Measurements from ENCODE around the gene GPATCH1. TPM values are rescaled to one million over a fixed set of nuclear protein-coding genes. Genes with fewer than 3 reads are reported as not detected.

The GPATCH1 gene
- total and polyA plus RNA-seq, 9 of the 15 experiments (the other 6 are each of a cell fraction or from before 2014, with no cell fraction given) = 3.7 to 9.7 (median 7.7) TPM

- Histone ChIP-seq H4K20me1 (replicated peaks; ENCODE audit: control insufficient read depth, insufficient read depth, low read length) (peaks cover 4% of the 10 kb centered on the region; the same call in 1 of the 2 replicates), H3K27me3 (ENCODE audit: control insufficient read depth in 2 of 2, insufficient read depth in 2 of 2, low read length in 2 of 2) (peaks cover 6 to 7% of the 10 kb centered on the region in 2 experiments; a peak in 3 of 5 replicates), H3K9me1 (ENCODE audit: control insufficient read depth, insufficient read depth, low read length) (no peaks in the 10 kb centered on the region), H3K79me2 (ENCODE audit: control insufficient read depth, insufficient read depth, low read length) (peaks cover 10% of the 10 kb centered on the region; the same call in 2 of the 3 replicates), H3K9ac (ENCODE audit: insufficient read depth in 1 of 2, low read depth in 2 of 2, low read length in 2 of 2) (peak overlapping the region; percentile 88 to 96), H3K36me3 (ENCODE audit: control insufficient read depth, insufficient read depth, low read length) (no peaks in the 10 kb centered on the region), H2AFZ (ENCODE audit: low read depth, low read length) (peak overlapping the region; percentile 88), H3K4me2 (ENCODE audit: insufficient read depth, low read length) (peak overlapping the region; percentile 89), H3K4me3 (peak overlapping the region; percentile 72), H3K9me3 (replicated peaks; ENCODE audit: control insufficient read depth, insufficient read depth, low read depth, low read length) (no peaks in the 10 kb centered on the region), H3K27ac (ENCODE audit: extremely low read depth, low read depth, low read length) (peak overlapping the region; percentile 85), H3K4me1 (replicated peaks in 1 of 2; ENCODE audit: control insufficient read depth in 2 of 2, insufficient read depth in 2 of 2, low read length in 2 of 2) (peaks cover 12 to 30% of the 10 kb centered on the region in 2 experiments; a peak in 4 of 5 replicates)
- in situ Hi-C loops (cut with MboI) = no loop called here
- DNase-seq (ENCODE audit: extremely low read depth in 1 of 4, low spot score in 3 of 4) = peak; percentile 98 to 99 (median 99)
- peak; percentile 95 for ATAC-seq
- WGBS (ENCODE audit: insufficient coverage, low coverage, missing lambda C conversion rate) = under 1% methylated on average over 60 of the region's 65 CpGs
- BruUV-seq (replicated peaks) = TSS peak; percentile 100
- ChIA-PET POLR2A (interaction anchor here (0.5 to 1.7 kb wide), 19 partner anchors 10 to 547 kb away, joined by 3 to 6 read pairs (median 3); partner anchors contain the start of genes CEBPG, CEP89 and FAAP24), CTCF (ENCODE audit: low intra/inter-chr PET ratio) (interaction anchor here (0.8 to 1.4 kb wide), 3 partner anchors 32 to 200 kb away, joined by 3 to 6 read pairs (median 3); no protein-coding TSS in a partner anchor)
- intact Hi-C loops (cut with micrococcal nuclease) = loop anchor here (5.0 kb wide), 1 partner anchor 205 kb away; the partner anchor contains the start of genes CEP89 and FAAP24
- peak; percentile 100 for FAIRE-seq
- peak; percentile 81 for TF ChIP-seq BDP1 (IDR thresholded peaks at IDR 0.05; ENCODE audit: insufficient read depth, insufficient read length)
- no peak for TF ChIP-seq ZNF165 (CRISPR knock-in tag; IDR thresholded peaks at IDR 0.05; ENCODE audit: borderline replicate concordance)
- TF ChIP-seq ZNF174 (CRISPR knock-in tag; IDR thresholded peaks at IDR 0.05) = no peak
- peak; percentile 80 for TF ChIP-seq ZBTB7A (IDR thresholded peaks at IDR 0.05; ENCODE audit: borderline replicate concordance, control insufficient read depth, low read depth, low read length)
- TF ChIP-seq MTA3 (IDR thresholded peaks at IDR 0.05; ENCODE audit: borderline replicate concordance) = no peak
- TF ChIP-seq ZNF584 (CRISPR knock-in tag; IDR thresholded peaks at IDR 0.05; ENCODE audit: low read depth) = no peak
- no peak for TF ChIP-seq MAFF (IDR thresholded peaks at IDR 0.05; ENCODE audit: low read length)
- TF ChIP-seq RUNX1 (IDR thresholded peaks at IDR 0.05; ENCODE audit: low read depth) = 0 out of 2 replicates have a peak, but pooled peaks have one; percentile 24
- TF ChIP-seq PHF8 (IDR thresholded peaks at IDR 0.05; ENCODE audit: borderline replicate concordance, low read length) = peak; percentile 99
- peak in 1 of 2 experiments; percentile 65; a peak in 1 of 4 replicates for TF ChIP-seq ARNT (IDR thresholded peaks at IDR 0.05)
- TF ChIP-seq KDM5B (IDR thresholded peaks at IDR 0.05; ENCODE audit: insufficient replicate concordance, low read depth, low read length) = peak; percentile 95
- peak; percentile 38; the same call in 1 of the 2 replicates for TF ChIP-seq TOE1 (IDR thresholded peaks at IDR 0.05; ENCODE audit: borderline replicate concordance)
- TF ChIP-seq TOE1 (CRISPR knock-in tag; IDR thresholded peaks at IDR 0.05; ENCODE audit: borderline replicate concordance, low read depth) = no peak
- 0 out of 2 replicates have a peak, but pooled peaks have one; percentile 11 for TF ChIP-seq MAX (CRISPR knock-in tag; IDR thresholded peaks at IDR 0.05)
- TF ChIP-seq NCOA6 (IDR thresholded peaks at IDR 0.05) = no peak
- peak; percentile 63 to 69; a peak in 2 of 4 replicates for TF ChIP-seq MNT (conservative IDR thresholded peaks at IDR 0.05)
- no peak for TF ChIP-seq SMAD1 (IDR thresholded peaks at IDR 0.05; ENCODE audit: low read depth, low read length, partially characterized antibody)
- peak in 1 of 2 experiments; percentile 87; a peak in 2 of 4 replicates for TF ChIP-seq CSDE1 (IDR thresholded peaks at IDR 0.05)
Observed at GRCh38 chr19:33176670-33177416, 95.9 kb downstream of the GPATCH1 start.

All from K562 (cell line).